OCI-M2 (cell line): ENCODE measurements around the gene UGT1A1.

Experiments used
- DNase-seq: peaks from one replicate; lab custom pipeline; 2025; ENCODE audit not compliant: unreplicated experiment; lab: John Stamatoyannopoulos, UW

The UGT1A1 gene

GRCh38 chr2:233794128-233794658, 34.1 kb downstream of the UGT1A1 start:
- no peak for DNase-seq

GRCh38 chr2:233795735-233796171, 35.7 kb downstream of the UGT1A1 start:
- DNase-seq, result no peak

- no peak for DNase-seq
Measured at GRCh38 chr2:233796254-233796653, 36.2 kb downstream of the UGT1A1 start.

GRCh38 chr2:233798335-233799086, 38.4 kb downstream of the UGT1A1 start:
- DNase-seq, result no peak

- DNase-seq, result no peak
Measured at GRCh38 chr2:233799087-233799665, 39.1 kb downstream of the UGT1A1 start.

- DNase-seq, result no peak
Measured at GRCh38 chr2:233799716-233800115, 39.6 kb downstream of the UGT1A1 start.

- DNase-seq, result no peak
Measured at GRCh38 chr2:233800208-233800607, 40.1 kb downstream of the UGT1A1 start.

GRCh38 chr2:233801357-233802131, 41.5 kb downstream of the UGT1A1 start:
- DNase-seq, result no peak

GRCh38 chr2:233802132-233802815, 42.2 kb downstream of the UGT1A1 start:
- no peak for DNase-seq

- no peak for DNase-seq
Measured at GRCh38 chr2:233803292-233803911, 43.3 kb downstream of the UGT1A1 start.

- DNase-seq, result no peak
Measured at GRCh38 chr2:233803994-233804393, 43.9 kb downstream of the UGT1A1 start.

- DNase-seq, result no peak
Measured at GRCh38 chr2:233807215-233807865, 47.3 kb downstream of the UGT1A1 start.

- DNase-seq, result no peak
Measured at GRCh38 chr2:233807966-233808935, 48.2 kb downstream of the UGT1A1 start.

GRCh38 chr2:233810385-233810784, 50.3 kb downstream of the UGT1A1 start:
- DNase-seq, result no peak

- no peak for DNase-seq
Measured at GRCh38 chr2:233811087-233811486, 51.0 kb downstream of the UGT1A1 start.

GRCh38 chr2:233811732-233812131, 51.7 kb downstream of the UGT1A1 start:
- DNase-seq, result no peak

GRCh38 chr2:233813236-233814055, 53.4 kb downstream of the UGT1A1 start:
- no peak for DNase-seq
